ENCODE data around the gene HOXA4.

The HOXA4 gene

GRCh38 chr7:27157702-27158431 is 27.3 kb upstream of the HOXA4 start:
- no peak for DNase-seq

DNA sequence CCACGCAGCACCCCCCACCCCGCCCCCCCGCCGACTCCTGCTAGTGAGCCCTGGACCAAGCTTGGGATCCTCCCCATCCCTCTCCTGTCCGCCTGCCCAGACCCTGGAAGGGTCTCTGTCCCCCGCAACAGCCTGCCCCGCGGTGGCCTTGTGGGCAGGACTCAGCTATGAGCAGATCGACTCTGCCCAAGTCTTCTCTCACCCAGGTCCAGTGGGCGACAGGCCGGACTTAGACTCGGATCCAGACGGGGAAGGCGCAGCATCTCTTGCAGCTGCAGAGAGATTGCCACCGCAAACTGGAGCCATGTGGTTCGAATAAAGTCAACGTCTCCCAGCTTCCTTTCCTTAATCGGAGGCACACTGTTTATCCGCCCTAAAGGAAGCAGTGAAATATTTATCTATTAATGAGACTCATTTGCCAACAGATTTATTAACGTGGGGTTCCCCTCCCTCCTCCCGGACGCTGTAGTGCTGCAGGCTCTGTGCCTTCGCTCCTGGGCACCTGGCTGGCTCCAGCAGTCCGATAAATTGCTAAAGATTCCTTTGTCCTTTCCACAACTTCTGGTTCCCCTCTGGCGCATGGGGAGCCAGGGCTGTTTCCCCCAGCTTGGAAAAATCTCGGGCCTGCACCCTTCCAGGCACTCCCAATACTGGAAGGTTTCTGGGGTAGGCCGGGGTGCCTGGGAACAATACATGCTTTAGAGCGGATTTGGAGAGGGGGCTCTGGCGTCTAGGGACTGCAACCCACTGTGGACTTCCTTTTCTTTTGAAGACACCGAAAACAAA is 26.6 kb upstream of the HOXA4 start:
- no peak for DNase-seq

DNA sequence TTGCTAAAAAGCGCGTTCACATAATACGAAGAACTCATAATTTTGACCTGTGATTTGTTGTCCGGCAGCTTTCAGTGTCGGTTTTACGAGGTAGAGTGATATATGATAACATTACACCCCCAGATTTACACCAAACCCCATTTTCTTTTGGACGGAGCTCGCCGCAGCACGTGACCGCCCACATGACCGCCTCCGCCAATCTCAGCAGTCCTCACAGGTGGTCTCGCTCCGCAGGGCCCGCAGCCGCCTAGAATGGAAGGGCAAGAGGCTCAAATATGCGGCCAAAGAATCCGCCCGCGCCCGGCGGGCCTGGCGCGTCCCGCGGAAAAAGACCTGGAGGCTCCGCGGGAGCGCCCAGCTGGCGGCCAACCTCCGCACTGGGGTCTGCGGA is 25.9 kb upstream of the HOXA4 start, which contains the start of gene HOXA7:
Gene HOXA7, minus strand, starts transcription at position 168 of the 391 bp plus-strand sequence. Its CDS starts 130 bp downstream, at position 38.
- no peak for DNase-seq

DNA sequence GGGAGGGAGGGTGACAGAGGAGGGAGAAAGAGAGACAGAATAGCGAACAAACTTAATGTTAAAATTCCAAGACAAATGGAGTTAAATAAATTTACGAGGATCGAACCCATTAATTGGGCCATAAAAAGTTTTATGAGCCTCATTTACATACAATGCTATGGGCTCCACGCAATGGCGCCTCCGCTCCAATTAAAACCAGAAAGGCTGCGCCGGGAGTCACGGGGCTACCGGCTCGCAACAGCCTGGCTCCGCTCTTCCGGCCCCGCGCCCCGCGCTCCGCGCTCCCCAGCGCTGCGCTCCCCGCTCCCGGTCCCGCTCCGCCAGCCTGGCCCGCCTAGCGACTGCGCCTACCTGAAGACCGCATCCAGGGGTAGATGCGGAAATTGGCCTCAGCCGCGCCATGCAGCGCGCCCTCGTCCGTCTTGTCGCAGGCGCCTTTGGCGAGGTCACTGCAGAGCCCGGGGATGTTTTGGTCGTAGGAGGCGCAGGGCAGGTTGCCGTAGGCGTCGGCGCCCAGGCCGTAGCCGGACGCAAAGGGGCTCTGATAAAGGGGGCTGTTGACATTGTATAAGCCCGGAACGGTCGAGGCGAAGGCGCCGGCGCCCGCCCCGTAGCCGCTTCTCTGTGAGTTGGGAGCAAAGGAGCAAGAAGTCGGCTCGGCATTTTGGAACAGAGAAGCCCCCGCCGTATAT is 25.4 kb upstream of the HOXA4 start:
- DNase-seq: no peak

DNA sequence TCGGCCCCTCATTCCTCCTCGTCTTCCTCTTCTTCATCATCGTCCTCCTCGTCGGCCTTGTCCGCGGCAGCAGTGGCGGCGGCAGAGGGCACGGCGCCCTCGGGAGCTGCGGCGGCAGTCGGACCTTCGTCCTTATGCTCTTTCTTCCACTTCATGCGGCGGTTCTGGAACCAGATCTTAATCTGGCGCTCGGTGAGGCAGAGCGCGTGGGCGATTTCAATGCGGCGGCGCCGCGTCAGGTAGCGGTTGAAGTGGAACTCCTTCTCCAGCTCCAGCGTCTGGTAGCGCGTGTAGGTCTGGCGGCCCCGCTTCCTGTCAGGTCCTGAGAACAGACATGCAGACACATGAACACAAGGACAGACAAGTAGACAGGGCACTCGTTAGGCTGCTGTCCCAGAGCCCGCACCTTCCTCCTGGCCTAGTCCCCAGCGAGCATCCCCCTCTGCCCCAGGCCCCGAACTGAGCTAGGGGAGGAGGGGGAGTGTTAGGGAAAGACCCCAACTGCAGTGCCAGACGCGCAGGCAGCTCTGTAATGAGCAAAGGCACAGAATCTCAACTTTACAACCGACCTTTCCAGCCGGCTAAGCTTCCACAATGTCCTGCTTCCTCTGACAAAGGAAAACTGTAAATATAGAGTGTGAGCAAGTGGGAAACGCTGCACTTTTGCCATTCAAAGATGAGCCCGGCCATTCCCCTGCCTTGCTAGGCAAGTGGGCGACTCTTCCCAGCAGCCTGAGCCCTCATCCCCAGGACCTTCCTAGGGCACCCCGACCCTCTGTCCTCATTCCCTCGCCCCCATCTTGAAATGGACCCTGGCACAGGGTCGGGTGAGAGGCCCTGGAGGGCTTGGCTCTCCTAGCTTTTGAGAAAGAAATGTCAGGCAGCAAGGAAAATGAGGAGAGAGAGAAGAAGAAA is 24.6 kb upstream of the HOXA4 start:
- DNase-seq: no peak

- DNase-seq: no peak
Observed at GRCh38 chr7:27154369-27154768, 23.8 kb upstream of the HOXA4 start.

DNA sequence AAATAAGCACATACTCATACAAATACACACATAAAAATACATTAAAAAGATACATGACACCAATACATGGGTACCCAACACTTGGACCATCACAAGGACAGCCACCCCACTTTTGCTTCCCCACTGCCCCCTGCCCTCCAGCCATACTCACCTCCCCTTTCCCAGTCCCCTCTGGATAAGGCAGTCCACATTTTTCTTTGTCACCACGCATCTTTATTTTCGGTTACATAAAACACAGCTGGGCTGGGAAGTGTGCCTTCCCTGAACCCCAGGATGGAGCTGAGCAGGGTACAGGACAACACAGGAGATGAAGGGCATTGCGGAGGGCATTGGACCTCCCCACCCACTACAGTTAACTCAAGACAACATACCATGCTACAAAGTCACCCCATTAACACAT is 23.0 kb upstream of the HOXA4 start:
- no peak for DNase-seq

- DNase-seq: no peak
Observed at GRCh38 chr7:27152816-27153442, 22.4 kb upstream of the HOXA4 start.

- no peak for DNase-seq
Observed at GRCh38 chr7:27151931-27152815, 21.6 kb upstream of the HOXA4 start, which contains the start of gene HOXA3. HOXA3 (minus strand) TSS chr7:27152583; CDS start chr7:27110640, 41,943 bp downstream.

GRCh38 chr7:27151341-27151930 is 20.9 kb upstream of the HOXA4 start:
- DNase-seq: no peak

GRCh38 chr7:27150568-27151340 is 20.2 kb upstream of the HOXA4 start:
- DNase-seq: peak in 1 of 2 donors; percentile 3

DNA sequence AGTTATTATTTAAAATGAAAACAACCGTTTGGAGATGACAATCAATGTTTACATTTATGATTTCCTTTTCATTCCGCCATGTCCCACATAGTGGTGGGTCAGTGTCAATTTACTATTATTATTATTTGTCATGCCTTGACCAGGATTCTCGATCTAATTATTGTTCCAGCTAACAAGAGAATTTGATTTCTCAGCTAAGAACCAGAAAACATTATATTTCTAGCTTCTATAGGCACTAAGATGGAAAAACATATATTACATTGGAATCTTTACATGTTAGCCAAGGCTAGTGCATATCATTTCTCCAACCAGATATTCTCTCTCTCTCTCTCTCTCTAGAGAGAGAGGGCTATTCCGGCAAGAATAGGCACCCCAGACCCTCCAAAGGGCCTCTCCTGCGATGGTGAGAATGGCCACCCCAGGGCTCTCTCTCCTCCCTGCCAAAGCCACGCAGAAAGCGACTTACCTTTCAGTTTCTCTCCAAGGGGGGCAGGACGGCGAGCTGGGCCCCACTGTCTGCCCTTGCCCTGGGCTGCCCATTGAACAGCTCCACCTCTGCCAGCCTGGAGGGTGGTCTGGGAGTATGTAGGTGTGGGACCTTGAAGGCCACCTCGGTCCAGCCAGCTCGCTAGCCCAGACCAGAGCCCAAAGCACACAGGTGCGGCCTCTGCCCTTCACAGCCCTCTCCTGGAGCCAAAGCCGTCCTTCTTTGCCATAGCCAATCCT is 19.4 kb upstream of the HOXA4 start:
- no peak for DNase-seq

DNA sequence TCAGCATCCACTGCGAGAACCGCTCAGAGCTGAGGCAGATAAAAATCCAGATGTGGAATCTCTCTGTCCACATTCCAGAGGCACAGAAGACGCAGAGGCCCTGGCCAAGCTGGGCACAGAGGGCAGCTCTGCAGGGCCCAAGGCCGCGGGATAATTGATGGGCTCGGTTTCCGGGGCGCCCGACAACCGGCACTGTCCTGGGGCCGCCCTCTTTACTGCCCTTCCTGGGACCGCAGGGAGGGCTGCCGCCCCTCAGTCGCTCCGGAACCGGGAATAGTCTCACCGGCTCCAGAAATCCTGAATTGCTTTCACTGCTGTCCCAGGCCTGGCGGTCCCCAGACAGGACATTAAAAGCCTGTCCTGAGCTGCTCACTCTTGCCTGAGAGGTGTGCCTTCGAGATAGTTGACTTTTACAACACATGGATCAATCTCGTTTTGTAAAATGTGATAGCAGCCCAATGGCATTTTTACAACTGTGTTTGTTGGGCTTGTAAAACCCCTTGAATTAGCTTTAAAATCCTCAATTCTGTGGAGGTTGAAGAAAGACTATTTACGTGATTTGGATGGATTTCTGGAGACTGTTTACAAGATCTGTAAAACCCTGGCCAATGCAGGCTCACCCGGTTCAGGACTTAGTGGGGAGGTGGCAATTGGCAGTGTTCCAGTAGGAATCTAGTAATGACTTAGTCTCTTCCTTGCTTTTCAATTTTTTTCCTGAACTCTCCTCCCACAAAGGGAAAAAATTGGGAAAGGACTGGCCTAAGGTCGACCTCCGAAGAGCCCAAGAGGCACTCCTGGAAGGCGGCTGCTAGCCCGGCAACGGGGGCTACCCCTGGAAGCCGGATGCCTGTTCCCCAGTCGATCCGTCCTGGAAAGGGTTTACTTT is 18.4 kb upstream of the HOXA4 start:
- no peak for DNase-seq

DNA sequence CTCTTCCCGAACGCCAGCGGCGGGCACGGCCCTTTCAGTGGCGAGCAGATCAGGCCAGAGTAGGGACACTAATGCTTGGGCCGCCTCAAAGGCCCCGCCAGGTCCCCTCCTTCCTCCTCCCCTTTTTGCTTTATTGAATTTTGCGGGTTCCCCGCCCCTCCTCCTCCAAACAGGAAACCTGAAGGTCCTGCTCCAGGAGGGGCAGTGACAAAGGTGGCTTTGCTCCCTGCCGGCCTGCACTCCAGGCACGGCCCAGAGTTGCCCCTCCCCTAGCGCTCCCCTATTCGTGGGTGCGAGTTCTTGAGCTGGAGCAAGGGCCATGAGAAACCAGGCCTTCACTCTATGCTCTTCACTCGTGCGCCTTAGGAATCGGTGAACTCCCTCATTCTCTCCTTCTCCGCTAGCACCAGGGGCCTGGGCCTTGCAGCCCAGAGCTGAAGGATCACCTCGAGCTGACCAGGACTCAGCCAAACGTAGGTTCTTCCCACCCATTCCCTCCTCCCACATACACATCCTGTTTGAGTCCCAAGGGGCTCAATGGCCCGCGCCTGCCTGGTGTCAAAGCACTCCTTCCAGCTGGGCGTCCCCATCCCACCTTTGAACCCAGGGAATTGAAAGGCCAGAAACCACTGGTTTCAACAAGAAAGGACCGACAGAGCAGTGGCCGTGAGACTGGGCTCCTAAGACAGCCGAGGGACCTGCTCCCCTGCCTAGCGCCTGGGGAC is 17.6 kb upstream of the HOXA4 start:
- DNase-seq: no peak

- no peak for DNase-seq
Observed at GRCh38 chr7:27147199-27148030, 16.9 kb upstream of the HOXA4 start, which contains the start of gene HOXA6. HOXA6 (minus strand) TSS chr7:27147774; CDS start chr7:27147749, 25 bp downstream.

Measured in hippocampal formation (tissue), 2 donors.